ENCODE data around the gene COPG2. TPM values are rescaled to one million over a fixed set of nuclear protein-coding genes. Genes with fewer than 3 reads are reported as not detected.

COPG2 gene
- total RNA-seq, 2 experiments from 2014 or later: 29.9 to 32.2 TPM

DNA sequence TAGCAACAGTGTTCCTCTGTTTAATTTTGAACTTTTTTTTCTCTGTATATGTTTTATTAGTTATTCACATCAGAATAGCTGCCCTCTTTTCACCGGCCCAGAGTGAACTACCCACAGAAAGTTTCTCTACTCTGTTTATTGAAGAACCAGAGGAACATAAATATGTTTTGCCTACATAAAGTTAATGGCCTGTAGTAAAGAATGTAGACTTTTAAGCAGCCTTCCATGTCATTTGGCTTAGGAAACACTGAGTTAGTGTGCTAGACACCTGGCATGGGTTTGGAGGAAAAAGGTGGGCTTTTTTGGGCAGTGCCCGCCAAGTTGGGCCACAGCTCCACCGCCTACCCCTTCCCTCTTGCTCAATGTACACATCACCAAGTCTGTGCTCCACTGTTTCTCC, 185.5 kb downstream of the COPG2 start:
- Histone ChIP-seq H3K9me3 (ENCODE audit: low read length) (no peaks in the 10 kb centered on the region), H3K4me1 (ENCODE audit: insufficient read depth, low read length, poor library complexity, severe bottlenecking) (peaks cover 5% of the 10 kb centered on the region), H3K9me2 (ENCODE audit: insufficient read depth, low read length) (0 out of 2 replicates have a peak, but pooled peaks cover 3% of the 10 kb centered on the region), H3K79me2 (ENCODE audit: insufficient read depth, low read depth, low read length) (no peaks in the 10 kb centered on the region), H3K36me3 (ENCODE audit: insufficient read depth, low read length) (no peaks in the 10 kb centered on the region), H4K20me1 (ENCODE audit: insufficient read depth, low read length) (no peaks in the 10 kb centered on the region), H3K4me2 (ENCODE audit: low read length) (no peak overlapping the region), H3K4me3 (ENCODE audit: low read depth, low read length, poor library complexity, severe bottlenecking) (no peak overlapping the region), H3K27ac (ENCODE audit: low read depth, low read length, poor library complexity, severe bottlenecking) (no peak overlapping the region), H2AFZ (ENCODE audit: low read length) (no peak overlapping the region)
- intact Hi-C loops (cut with micrococcal nuclease; ENCODE audit: unreplicated experiment): no loop called here
- no peak for DNase-seq (ENCODE audit: low spot score)
- POLR2A ChIA-PET: interaction anchor here (0.6 kb wide), 1 partner anchor 23 kb away, joined by 3 read pairs; no protein-coding TSS in a partner anchor
- no TSS peak for BruUV-seq (replicated peaks)
- CTCF ChIA-PET (ENCODE audit: unreplicated experiment): no interaction called here
- TF ChIP-seq, protein P1, sequence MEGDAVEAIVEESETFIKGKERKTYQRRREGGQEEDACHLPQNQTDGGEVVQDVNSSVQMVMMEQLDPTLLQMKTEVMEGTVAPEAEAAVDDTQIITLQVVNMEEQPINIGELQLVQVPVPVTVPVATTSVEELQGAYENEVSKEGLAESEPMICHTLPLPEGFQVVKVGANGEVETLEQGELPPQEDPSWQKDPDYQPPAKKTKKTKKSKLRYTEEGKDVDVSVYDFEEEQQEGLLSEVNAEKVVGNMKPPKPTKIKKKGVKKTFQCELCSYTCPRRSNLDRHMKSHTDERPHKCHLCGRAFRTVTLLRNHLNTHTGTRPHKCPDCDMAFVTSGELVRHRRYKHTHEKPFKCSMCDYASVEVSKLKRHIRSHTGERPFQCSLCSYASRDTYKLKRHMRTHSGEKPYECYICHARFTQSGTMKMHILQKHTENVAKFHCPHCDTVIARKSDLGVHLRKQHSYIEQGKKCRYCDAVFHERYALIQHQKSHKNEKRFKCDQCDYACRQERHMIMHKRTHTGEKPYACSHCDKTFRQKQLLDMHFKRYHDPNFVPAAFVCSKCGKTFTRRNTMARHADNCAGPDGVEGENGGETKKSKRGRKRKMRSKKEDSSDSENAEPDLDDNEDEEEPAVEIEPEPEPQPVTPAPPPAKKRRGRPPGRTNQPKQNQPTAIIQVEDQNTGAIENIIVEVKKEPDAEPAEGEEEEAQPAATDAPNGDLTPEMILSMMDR (conservative IDR thresholded peaks at IDR 0.05; ENCODE audit: low read length): no peak
- no peak for TF ChIP-seq EZH2phosphoT487 (IDR thresholded peaks at IDR 0.05; ENCODE audit: borderline replicate concordance, low read depth, low read length)

DNA sequence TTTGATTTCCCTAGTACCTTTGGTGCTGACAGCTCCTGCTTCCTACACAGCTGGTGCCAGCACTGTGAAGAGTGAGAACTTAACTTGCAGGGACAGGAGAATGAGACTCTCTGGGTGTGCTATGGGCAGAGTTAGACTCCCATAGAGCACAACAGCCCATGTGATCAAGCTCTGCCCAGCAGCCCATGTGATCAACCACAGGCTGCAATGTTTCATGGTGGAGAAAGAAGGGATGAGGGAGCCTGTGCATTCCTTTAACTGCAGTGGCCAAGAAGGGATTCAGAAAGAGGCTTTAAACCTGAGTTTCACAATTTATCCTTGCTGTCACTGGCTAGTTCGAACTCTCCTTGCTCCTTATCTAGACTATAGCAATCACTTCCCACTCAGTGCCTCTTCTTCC, 186.7 kb downstream of the COPG2 start:
- H2AFZ ChIP-seq (ENCODE audit: low read length): no peak overlapping the region
- no peak overlapping the region for H3K27ac ChIP-seq (ENCODE audit: low read depth, low read length, poor library complexity, severe bottlenecking)
- peaks cover 5% of the 10 kb centered on the region for H3K4me1 ChIP-seq (ENCODE audit: insufficient read depth, low read length, poor library complexity, severe bottlenecking)
- DNase-seq (ENCODE audit: low spot score): no peak
- POLR2A ChIA-PET: interaction anchor here (0.6 kb wide), 1 partner anchor 10 kb away, joined by 5 read pairs; no protein-coding TSS in a partner anchor
- CTCF ChIA-PET (ENCODE audit: unreplicated experiment): no interaction called here
- BruUV-seq (replicated peaks): no TSS peak
- no peak for TF ChIP-seq EZH2phosphoT487 (IDR thresholded peaks at IDR 0.05; ENCODE audit: borderline replicate concordance, low read depth, low read length)
- TF ChIP-seq, protein P1 (conservative IDR thresholded peaks at IDR 0.05; ENCODE audit: low read length): no peak
- no peak overlapping the region for H3K4me2 ChIP-seq (ENCODE audit: low read length)
- intact Hi-C loops (cut with micrococcal nuclease; ENCODE audit: unreplicated experiment): no loop called here
- H3K9me2 ChIP-seq (ENCODE audit: insufficient read depth, low read length): 0 out of 2 replicates have a peak, but pooled peaks cover 3% of the 10 kb centered on the region
- no peaks in the 10 kb centered on the region for H3K36me3 ChIP-seq (ENCODE audit: insufficient read depth, low read length)
- H3K4me3 ChIP-seq (ENCODE audit: low read depth, low read length, poor library complexity, severe bottlenecking): no peak overlapping the region
- H3K9me3 ChIP-seq (ENCODE audit: low read length): no peaks in the 10 kb centered on the region
- H3K79me2 ChIP-seq (ENCODE audit: insufficient read depth, low read depth, low read length): no peaks in the 10 kb centered on the region
- no peaks in the 10 kb centered on the region for H4K20me1 ChIP-seq (ENCODE audit: insufficient read depth, low read length)

DNA sequence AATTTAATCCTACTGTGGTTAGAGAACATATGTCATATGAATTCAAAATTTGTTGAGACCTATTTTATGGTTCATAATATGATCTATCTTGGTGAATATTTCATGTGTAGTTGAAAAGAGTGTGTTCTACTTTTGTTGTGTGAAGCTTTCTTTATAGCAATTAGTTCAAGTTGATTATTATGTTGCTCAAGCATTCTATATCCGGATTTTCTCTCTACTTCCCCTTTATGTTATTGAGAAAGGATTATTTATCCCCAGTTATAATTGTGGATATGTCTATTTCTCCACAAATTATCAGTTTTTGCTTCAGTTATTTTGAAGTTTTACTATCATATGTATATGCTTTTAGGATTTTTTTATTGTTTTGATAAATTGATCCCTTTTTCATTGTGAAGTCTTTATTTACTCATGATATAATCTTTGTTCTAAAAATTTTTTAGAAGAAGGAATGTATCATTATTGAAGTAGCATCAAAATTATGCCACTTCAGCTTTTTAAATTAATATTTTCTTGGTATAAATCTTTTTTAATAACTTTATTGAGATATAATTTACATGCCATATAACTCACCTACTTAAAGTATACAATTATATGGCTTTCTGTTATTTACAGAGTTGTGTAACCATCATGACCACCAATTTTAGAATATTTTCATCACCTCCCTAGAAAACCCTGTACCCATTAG, 188.7 kb downstream of the COPG2 start:
- intact Hi-C loops (cut with micrococcal nuclease; ENCODE audit: unreplicated experiment): no loop called here
- POLR2A ChIA-PET: interaction anchor here (0.6 kb wide), 1 partner anchor 97 kb away, joined by 3 read pairs; no protein-coding TSS in a partner anchor
- BruUV-seq (replicated peaks): no TSS peak
- Histone ChIP-seq H3K27ac (ENCODE audit: low read depth, low read length, poor library complexity, severe bottlenecking) (no peak overlapping the region), H3K9me3 (ENCODE audit: low read length) (no peaks in the 10 kb centered on the region), H3K36me3 (ENCODE audit: insufficient read depth, low read length) (no peaks in the 10 kb centered on the region), H3K4me1 (ENCODE audit: insufficient read depth, low read length, poor library complexity, severe bottlenecking) (no peaks in the 10 kb centered on the region), H4K20me1 (ENCODE audit: insufficient read depth, low read length) (no peaks in the 10 kb centered on the region), H3K79me2 (ENCODE audit: insufficient read depth, low read depth, low read length) (no peaks in the 10 kb centered on the region), H3K9me2 (ENCODE audit: insufficient read depth, low read length) (0 out of 2 replicates have a peak, but pooled peaks cover 3% of the 10 kb centered on the region), H2AFZ (ENCODE audit: low read length) (no peak overlapping the region), H3K4me2 (ENCODE audit: low read length) (no peak overlapping the region), H3K4me3 (ENCODE audit: low read depth, low read length, poor library complexity, severe bottlenecking) (no peak overlapping the region)
- TF ChIP-seq, protein P1 (conservative IDR thresholded peaks at IDR 0.05; ENCODE audit: low read length): no peak
- no peak for TF ChIP-seq EZH2phosphoT487 (IDR thresholded peaks at IDR 0.05; ENCODE audit: borderline replicate concordance, low read depth, low read length)
- CTCF ChIA-PET (ENCODE audit: unreplicated experiment): no interaction called here
- DNase-seq (ENCODE audit: low spot score): no peak

Data from OCI-LY7 (cell line).